ELF-1 (cell line): ENCODE measurements around the gene GAS6.
A peak's percentile ranks its signal among the peaks of the same experiment; 100 is the strongest.
"Not testable (repeated sequence)": the region's sequence is repeated elsewhere in the genome, so short reads cannot be mapped to it uniquely, and the experiment has no call there.

Experiments
- DNase-seq: peaks from one replicate; pipeline ENCODE4 v3.0.0-alpha.2; 2016; ENCODE audit warnings: low read depth, low spot score

The GAS6 gene

GRCh38 chr13:113808058-113808834 lies 55.6 kb downstream of the GAS6 start:
- DNase-seq, result no peak

GRCh38 chr13:113806526-113806925 lies 57.4 kb downstream of the GAS6 start:
- DNase-seq, result no peak

GRCh38 chr13:113806104-113806471 lies 57.8 kb downstream of the GAS6 start:
- DNase-seq, result no peak

GRCh38 chr13:113805431-113806103 lies 58.3 kb downstream of the GAS6 start:
- DNase-seq, result no peak

- no peak for DNase-seq
Observed at GRCh38 chr13:113804703-113805430, 59.0 kb downstream of the GAS6 start.

GRCh38 chr13:113804017-113804702 lies 59.7 kb downstream of the GAS6 start:
- DNase-seq, result no peak

- DNase-seq, result no peak
Observed at GRCh38 chr13:113803409-113804016, 60.4 kb downstream of the GAS6 start.

- DNase-seq, result peak; percentile 71
Observed at GRCh38 chr13:113802761-113803160, 61.1 kb downstream of the GAS6 start.

GRCh38 chr13:113802090-113802531 lies 61.8 kb downstream of the GAS6 start:
- peak; percentile 82 for DNase-seq

GRCh38 chr13:113801289-113801961 lies 62.5 kb downstream of the GAS6 start:
- DNase-seq, result no peak

GRCh38 chr13:113800576-113800926 lies 63.3 kb downstream of the GAS6 start:
- DNase-seq, result no peak

- DNase-seq, result no peak
Observed at GRCh38 chr13:113798200-113798811, 65.6 kb downstream of the GAS6 start.

GRCh38 chr13:113796964-113797676 lies 66.8 kb downstream of the GAS6 start:
- no peak for DNase-seq

GRCh38 chr13:113796211-113796963 lies 67.5 kb downstream of the GAS6 start:
- no peak for DNase-seq

- DNase-seq, result not testable (repeated sequence)
Observed at GRCh38 chr13:113795362-113795761, 68.5 kb downstream of the GAS6 start.

GRCh38 chr13:113794764-113795173 lies 69.1 kb downstream of the GAS6 start:
- DNase-seq, result no peak

GRCh38 chr13:113794086-113794485 lies 69.8 kb downstream of the GAS6 start:
- DNase-seq, result no peak

- DNase-seq, result no peak
Observed at GRCh38 chr13:113793718-113794085, 70.2 kb downstream of the GAS6 start.
